ENCODE data around the gene KCNG1.
A peak's percentile ranks its signal among the peaks of the same experiment; 100 is the strongest.
"Not testable (repeated sequence)": the region's sequence is repeated elsewhere in the genome, so short reads cannot be mapped to it uniquely, and the experiment has no call there.

Gene KCNG1

GRCh38 chr20:51046021-51046985 is 23.4 kb upstream of the KCNG1 start:
- no peak for DNase-seq (ENCODE audit: low read depth)
- TF ChIP-seq POLR2A (IDR thresholded peaks at IDR 0.05; ENCODE audit: extremely low read depth, insufficient read length): no peak
- peak; percentile 3 for TF ChIP-seq CTCF (IDR thresholded peaks at IDR 0.05; ENCODE audit: low read depth, low read length)
- H3K4me3 ChIP-seq (ENCODE audit: low read depth, low read length): no peak overlapping the region

- DNase-seq (ENCODE audit: low read depth); H3K4me3 ChIP-seq (ENCODE audit: low read depth, low read length): not testable (repeated sequence)
These were observed 22.6 kb upstream of the KCNG1 start for GRCh38 chr20:51045492-51045891.

GRCh38 chr20:51044796-51045195 is 21.9 kb upstream of the KCNG1 start:
- TF ChIP-seq MYC (IDR thresholded peaks at IDR 0.05; ENCODE audit: low read depth, low read length) (no peak), MAX (IDR thresholded peaks at IDR 0.05; ENCODE audit: low read depth, low read length) (no peak), CTCF (IDR thresholded peaks at IDR 0.05; ENCODE audit: low read depth, low read length) (no peak), POLR2A (IDR thresholded peaks at IDR 0.05; ENCODE audit: extremely low read depth, insufficient read length) (no peak)
- no peak overlapping the region for H3K4me3 ChIP-seq (ENCODE audit: low read depth, low read length)
- DNase-seq (ENCODE audit: low read depth): no peak

GRCh38 chr20:51043811-51044210 is 20.9 kb upstream of the KCNG1 start:
- no peak for TF ChIP-seq POLR2A (IDR thresholded peaks at IDR 0.05; ENCODE audit: extremely low read depth, insufficient read length)
- TF ChIP-seq MYC (IDR thresholded peaks at IDR 0.05; ENCODE audit: low read depth, low read length): no peak
- TF ChIP-seq CTCF (IDR thresholded peaks at IDR 0.05; ENCODE audit: low read depth, low read length): no peak
- H3K4me3 ChIP-seq (ENCODE audit: low read depth, low read length): no peak overlapping the region
- no peak for DNase-seq (ENCODE audit: low read depth)

- no peak for TF ChIP-seq POLR2A (IDR thresholded peaks at IDR 0.05; ENCODE audit: extremely low read depth, insufficient read length)
- no peak for TF ChIP-seq MYC (IDR thresholded peaks at IDR 0.05; ENCODE audit: low read depth, low read length)
- no peak for TF ChIP-seq MAX (IDR thresholded peaks at IDR 0.05; ENCODE audit: low read depth, low read length)
- peak; percentile 26 for TF ChIP-seq CTCF (IDR thresholded peaks at IDR 0.05; ENCODE audit: low read depth, low read length)
- H3K4me3 ChIP-seq (ENCODE audit: low read depth, low read length): no peak overlapping the region
- no peak for DNase-seq (ENCODE audit: low read depth)
These were observed 19.8 kb upstream of the KCNG1 start for GRCh38 chr20:51042657-51043247.

- H3K4me3 ChIP-seq (ENCODE audit: low read depth, low read length): no peak overlapping the region
- TF ChIP-seq MYC (IDR thresholded peaks at IDR 0.05; ENCODE audit: low read depth, low read length) (no peak), POLR2A (IDR thresholded peaks at IDR 0.05; ENCODE audit: extremely low read depth, insufficient read length) (no peak), CTCF (IDR thresholded peaks at IDR 0.05; ENCODE audit: low read depth, low read length) (no peak), MAX (IDR thresholded peaks at IDR 0.05; ENCODE audit: low read depth, low read length) (no peak)
- no peak for DNase-seq (ENCODE audit: low read depth)
These were observed 19.2 kb upstream of the KCNG1 start for GRCh38 chr20:51042064-51042463.

Measured in NB4 (cell line).